Mucosa of gallbladder (tissue), 1 donor: ENCODE results near the gene DMRT2. TPM values are rescaled to one million over a fixed set of nuclear protein-coding genes. Genes with fewer than 3 reads are reported as not detected.

ENCODE experiments used
- DNase-seq: peaks from one replicate; pipeline ENCODE4 v3.0.0-alpha.2; 2020; ENCODE audit warnings: low spot score
- total RNA-seq: library from RNA; stranded (reverse); gene quantifications from one replicate; pipeline ENCODE4 v1.2.1, GENCODE V29; 2021
- donor health status: DM: no; HTN: no; CAD: no.

The DMRT2 gene
- total RNA-seq, 1 donor from 2014 or later: not detected

DNA sequence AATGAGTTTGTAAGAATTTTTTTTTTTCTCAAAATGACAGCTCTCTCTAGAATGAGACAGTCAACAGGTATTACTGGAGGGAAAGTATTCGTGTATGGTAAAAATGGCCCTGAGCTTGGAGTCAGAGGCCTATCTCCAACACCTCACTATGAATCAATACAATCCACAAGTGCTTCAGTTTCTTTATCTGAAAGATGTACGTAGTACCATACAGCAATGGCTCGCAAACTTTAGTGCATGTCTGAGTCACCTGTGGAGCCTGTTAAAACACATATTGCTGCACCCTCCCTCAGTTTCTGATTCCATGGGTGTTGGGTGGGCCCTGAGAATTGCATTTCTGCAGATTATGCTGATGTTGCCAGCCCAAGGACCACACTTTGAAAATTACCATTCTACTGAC is 44.6 kb downstream of the DMRT2 start:
- no peak for DNase-seq

DNA sequence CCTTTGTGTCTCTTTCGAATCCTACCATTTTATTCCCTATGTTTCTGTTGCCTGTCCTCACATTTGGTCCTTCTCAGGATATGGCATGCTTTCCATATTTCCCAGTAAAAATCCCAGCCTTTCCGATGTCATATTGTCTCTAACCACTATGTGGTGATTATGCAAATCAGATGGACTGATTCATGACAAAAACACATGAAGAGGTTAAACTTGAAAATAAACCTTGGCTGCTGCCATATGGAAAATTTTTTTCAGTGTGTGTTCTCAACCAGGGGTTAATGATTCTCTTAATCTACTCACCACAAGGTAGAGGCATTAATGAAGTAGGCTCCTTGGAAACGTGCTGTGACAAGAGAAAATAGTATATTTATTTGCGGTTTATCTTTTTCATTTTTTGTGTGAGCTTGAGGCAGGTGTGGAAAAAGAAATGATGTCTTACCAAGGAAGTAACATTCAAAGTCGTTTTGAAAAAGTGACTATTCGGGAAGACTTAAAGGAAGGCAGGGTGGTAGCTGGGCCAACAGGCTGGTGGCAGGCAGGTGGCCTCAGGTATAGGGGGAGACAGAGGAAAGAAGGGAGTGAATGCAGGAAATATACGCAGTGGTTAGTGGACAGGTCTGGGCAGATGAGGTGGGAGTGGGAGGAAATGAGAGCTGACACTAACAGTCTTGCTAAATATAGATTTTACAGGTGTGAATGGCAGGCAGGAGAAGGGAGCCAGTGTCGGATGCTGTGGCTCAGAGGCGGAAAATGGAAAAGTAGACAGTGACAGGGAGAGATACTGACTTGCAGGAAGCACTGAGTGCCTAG is 46.2 kb downstream of the DMRT2 start:
- no peak for DNase-seq

DNA sequence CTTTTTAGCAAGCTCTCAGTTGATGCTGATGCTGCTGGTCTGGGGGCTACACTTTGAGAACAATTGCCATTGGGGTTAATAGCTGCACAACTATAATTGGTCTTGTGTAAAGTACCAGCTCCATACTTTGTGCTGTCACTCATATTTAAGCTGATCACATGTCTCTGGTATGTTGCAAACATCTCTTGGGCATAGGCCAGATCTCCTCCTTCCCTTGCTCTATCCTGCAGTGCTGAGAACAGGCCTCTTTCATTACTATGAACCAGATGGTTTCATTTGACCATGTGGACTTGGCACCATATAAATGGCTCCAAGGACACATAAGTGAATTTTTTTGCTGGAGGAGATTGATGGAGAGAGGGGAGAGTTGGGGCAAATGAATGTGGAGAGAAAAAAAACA is 48.4 kb downstream of the DMRT2 start:
- DNase-seq: no peak

DNA sequence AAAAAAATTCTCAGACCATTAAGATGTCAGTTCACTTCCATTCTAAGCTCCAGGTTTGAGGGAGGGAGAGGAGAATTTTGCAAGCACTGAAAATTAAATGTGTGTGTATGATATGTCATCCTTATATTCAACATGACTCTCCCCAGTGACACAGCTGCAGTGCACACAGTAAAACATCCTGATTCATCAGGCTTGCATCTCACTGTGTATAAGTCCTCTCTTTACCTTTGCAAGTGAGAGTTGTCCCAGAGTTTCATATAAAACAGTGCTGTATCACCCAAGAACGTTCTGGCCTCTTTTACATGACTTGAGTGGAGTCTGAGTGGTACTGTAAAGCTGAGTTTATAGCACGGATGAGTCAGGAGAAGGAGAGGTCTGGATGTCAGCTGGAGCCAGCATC is 50.0 kb downstream of the DMRT2 start:
- DNase-seq: no peak

- peak; percentile 38 for DNase-seq
Measured at GRCh38 chr9:1100945-1101344, 50.8 kb downstream of the DMRT2 start.

DNA sequence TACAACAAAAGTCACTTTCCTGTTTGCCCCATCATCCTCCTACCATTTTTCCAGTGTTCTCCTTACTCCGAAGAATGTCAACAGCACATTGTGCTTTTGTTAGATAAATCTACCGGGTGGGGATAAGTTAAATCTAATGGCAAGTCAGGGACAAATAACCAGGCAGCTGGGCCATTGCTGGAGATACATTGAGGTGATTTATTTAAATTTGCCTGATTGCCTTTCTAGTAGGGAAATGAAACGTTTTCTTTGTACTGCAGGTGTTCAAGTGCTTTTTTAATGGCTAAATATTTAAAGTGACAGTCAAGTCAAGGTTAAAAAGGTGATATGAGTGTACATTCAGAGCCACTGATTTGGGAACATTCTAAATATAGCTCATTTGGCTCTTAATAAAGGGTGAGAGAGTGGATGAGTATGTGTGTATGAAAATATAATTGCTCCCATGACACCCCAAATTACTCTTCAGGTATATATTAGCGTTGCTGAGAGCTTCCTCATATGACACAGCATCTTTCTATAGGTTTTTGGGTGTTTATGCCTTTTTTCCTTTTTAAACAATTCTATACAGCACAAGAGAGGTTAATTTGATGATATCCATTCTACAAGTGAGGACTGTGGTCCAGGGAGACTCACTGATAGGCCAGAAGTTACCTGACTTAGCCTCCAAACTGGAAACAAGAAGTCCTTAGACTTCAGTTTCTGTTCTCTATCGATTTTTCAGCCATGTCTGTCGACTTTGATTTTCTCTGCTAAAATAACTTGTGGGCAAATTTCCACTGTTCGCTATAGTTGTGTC is 51.9 kb downstream of the DMRT2 start:
- no peak for DNase-seq

- no peak for DNase-seq
Measured at GRCh38 chr9:1102642-1102970, 52.4 kb downstream of the DMRT2 start.

Other genes with a start within 250 kb of the DMRT2 start
- not detected for gene DMRT1, start 208.7 kb upstream of the DMRT2 start, total RNA-seq
- not detected for gene DMRT3, start 73.7 kb upstream of the DMRT2 start, total RNA-seq